C4-2B (cell line): ENCODE data around the gene ATP2C1.

ENCODE experiments used
- H3K27ac ChIP-seq: fragments of 450-650 bp; 2 replicates; pipeline ENCODE4 v1.5.1; 2017
- CTCF ChIP-seq: fragments of 450-650 bp; conservative IDR thresholded peaks from 2 replicates; pipeline ENCODE4 v1.5.1; 2017; ENCODE audit warnings: mild to moderate bottlenecking
- ZFX ChIP-seq: fragments of 450-650 bp; IDR thresholded peaks from 2 replicates; pipeline ENCODE4 v1.6.1; 2017

ATP2C1 gene

GRCh38 chr3:130907966-130908365 is 14.1 kb downstream of the ATP2C1 start:
- H3K27ac ChIP-seq: no peak overlapping the region
- TF ChIP-seq ZFX (no peak), CTCF (no peak)

GRCh38 chr3:130915567-130916292 is 21.8 kb downstream of the ATP2C1 start:
- no peak overlapping the region for H3K27ac ChIP-seq
- TF ChIP-seq ZFX (no peak), CTCF (no peak)

GRCh38 chr3:130916507-130917167 is 22.8 kb downstream of the ATP2C1 start:
- no peak overlapping the region for H3K27ac ChIP-seq
- TF ChIP-seq ZFX (no peak), CTCF (no peak)

GRCh38 chr3:130918328-130918727 is 24.4 kb downstream of the ATP2C1 start:
- no peak for TF ChIP-seq CTCF
- no peak for TF ChIP-seq ZFX
- no peak overlapping the region for H3K27ac ChIP-seq

- no peak for TF ChIP-seq CTCF
- no peak for TF ChIP-seq ZFX
- H3K27ac ChIP-seq: no peak overlapping the region
Measured at GRCh38 chr3:130925628-130926027, 31.7 kb downstream of the ATP2C1 start.

- H3K27ac ChIP-seq: no peak overlapping the region
Measured at GRCh38 chr3:130926504-130926903, 32.6 kb downstream of the ATP2C1 start.

More at GRCh38 chr3:130926504-130926903, 32.6 kb downstream of the ATP2C1 start:
- TF ChIP-seq CTCF (no peak), ZFX (no peak)
